ENCODE measurements around the gene NTM.

The NTM gene

DNA sequence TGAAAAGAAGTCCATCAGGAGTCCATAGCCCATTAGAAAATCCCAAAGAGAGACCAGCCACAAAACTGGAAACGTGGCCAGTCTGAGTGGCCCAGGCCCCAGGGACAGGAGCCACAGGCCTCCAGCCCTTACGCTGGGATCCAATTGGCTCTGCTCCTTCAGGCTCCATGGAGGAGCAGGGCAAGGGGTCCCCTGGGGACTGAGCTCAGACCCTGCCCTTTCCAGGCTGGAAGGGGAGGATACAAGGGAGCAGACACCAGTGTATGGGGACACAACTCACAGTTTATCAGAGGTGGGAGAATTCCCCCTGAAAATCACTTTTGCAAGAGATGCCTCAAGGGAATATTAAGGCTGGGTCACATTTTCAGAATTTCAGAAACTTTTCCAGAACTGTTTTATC is 227.5 kb downstream of the NTM start:
- Mint-ChIP-seq H3K4me1 (ENCODE audit: low read depth) (no peaks in the 10 kb centered on the region), H3K9me3 (no peaks in the 10 kb centered on the region), H3K27me3 (peaks cover 1% of the 10 kb centered on the region), H3K4me3 (no peak overlapping the region), H3K36me3 (ENCODE audit: low read depth) (no peaks in the 10 kb centered on the region), H3K27ac (no peak overlapping the region)
- intact Hi-C loops (cut with micrococcal nuclease), result no loop called here

DNA sequence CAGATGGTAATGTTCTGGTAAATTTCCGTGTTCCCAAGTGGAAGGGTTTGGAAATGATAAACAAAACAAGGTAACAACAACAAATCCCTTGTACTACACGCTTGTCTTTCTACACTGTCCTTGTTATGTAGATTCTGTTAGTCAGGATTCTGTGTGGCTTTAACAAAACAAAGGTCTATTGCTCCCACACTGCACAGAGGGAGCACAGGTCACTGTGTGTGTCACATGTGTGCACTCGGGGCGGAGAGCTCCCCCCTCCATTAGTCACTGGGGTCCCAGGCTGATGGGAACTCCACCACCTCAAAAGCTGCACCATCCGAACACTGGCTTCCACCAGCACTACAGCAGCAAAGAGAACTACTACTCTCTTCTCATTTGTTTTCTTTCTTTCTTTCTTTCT is 227.9 kb downstream of the NTM start:
- no peaks in the 10 kb centered on the region for H3K9me3 Mint-ChIP-seq
- H3K36me3 Mint-ChIP-seq (ENCODE audit: low read depth), result no peaks in the 10 kb centered on the region
- H3K4me3 Mint-ChIP-seq, result no peak overlapping the region
- peaks cover 1% of the 10 kb centered on the region for H3K27me3 Mint-ChIP-seq
- H3K4me1 Mint-ChIP-seq (ENCODE audit: low read depth), result no peaks in the 10 kb centered on the region
- intact Hi-C loops (cut with micrococcal nuclease), result no loop called here
- H3K27ac Mint-ChIP-seq, result no peak overlapping the region

DNA sequence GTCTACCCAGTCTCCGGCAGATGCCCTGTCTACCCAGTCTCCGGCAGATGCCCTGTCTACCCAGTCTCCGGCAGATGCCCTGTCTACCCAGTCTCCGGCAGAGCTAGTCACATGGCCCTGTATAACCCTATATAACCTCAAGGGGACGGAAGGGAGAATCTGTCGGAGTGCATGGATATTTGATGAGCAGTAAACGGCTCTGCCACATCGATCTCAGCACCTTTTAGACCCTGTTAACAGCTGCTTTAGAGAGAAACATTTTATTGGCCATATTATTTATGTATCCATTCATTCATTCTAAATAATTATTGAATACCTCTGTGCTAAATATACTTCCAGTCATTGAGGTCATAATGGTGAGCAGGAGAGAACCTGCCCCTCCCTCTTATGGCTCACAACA is 228.9 kb downstream of the NTM start:
- no peaks in the 10 kb centered on the region for H3K36me3 Mint-ChIP-seq (ENCODE audit: low read depth)
- intact Hi-C loops (cut with micrococcal nuclease), result no loop called here
- H3K9me3 Mint-ChIP-seq, result no peaks in the 10 kb centered on the region
- H3K27me3 Mint-ChIP-seq, result peaks cover 1% of the 10 kb centered on the region
- H3K4me1 Mint-ChIP-seq (ENCODE audit: low read depth), result no peaks in the 10 kb centered on the region
- H3K27ac Mint-ChIP-seq, result no peak overlapping the region
- H3K4me3 Mint-ChIP-seq, result no peak overlapping the region

DNA sequence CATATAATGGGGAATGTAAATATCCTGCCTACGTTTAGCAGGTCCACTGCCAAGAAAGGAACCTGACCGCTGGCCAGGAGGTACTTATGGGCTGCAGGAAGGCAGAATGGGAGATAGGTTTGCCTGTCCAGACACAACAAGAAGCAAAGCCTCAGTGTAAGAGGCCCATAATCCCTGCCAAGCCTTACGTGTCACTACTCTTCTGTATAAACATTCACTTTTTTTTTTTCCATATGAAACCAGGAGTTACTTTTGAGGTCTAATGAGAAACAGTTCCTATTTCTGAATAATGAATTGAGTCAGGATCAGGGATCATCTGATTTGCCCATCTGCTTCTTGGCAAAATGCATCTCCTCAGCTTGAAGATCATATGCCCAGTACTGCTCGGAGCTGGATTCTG is 230.2 kb downstream of the NTM start:
- no peak overlapping the region for H3K27ac Mint-ChIP-seq
- no peaks in the 10 kb centered on the region for H3K36me3 Mint-ChIP-seq (ENCODE audit: low read depth)
- intact Hi-C loops (cut with micrococcal nuclease), result no loop called here
- no peaks in the 10 kb centered on the region for H3K27me3 Mint-ChIP-seq
- no peaks in the 10 kb centered on the region for H3K4me1 Mint-ChIP-seq (ENCODE audit: low read depth)
- no peak overlapping the region for H3K4me3 Mint-ChIP-seq
- H3K9me3 Mint-ChIP-seq, result no peaks in the 10 kb centered on the region

DNA sequence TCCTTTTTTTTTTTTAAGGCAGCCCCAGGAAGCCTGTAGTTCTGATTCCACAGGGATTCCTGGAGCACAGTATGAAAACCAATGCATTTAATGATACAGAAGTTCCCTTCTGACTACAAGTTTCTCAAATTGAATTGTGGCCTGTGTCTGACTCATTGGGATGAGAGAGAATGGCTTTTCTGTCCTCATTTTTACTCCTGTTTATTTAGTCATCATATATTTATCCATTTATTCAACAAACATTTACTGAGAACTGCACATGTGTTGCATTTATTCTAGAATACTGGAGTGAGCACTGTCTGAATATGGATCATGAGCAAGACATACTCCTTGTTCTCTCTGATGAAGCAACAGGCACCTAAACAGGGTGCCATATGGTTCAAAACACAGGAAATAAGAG is 231.2 kb downstream of the NTM start:
- Mint-ChIP-seq H3K4me1 (ENCODE audit: low read depth) (no peaks in the 10 kb centered on the region), H3K36me3 (ENCODE audit: low read depth) (no peaks in the 10 kb centered on the region), H3K27ac (no peak overlapping the region), H3K4me3 (no peak overlapping the region), H3K27me3 (no peaks in the 10 kb centered on the region), H3K9me3 (no peaks in the 10 kb centered on the region)
- intact Hi-C loops (cut with micrococcal nuclease), result no loop called here

DNA sequence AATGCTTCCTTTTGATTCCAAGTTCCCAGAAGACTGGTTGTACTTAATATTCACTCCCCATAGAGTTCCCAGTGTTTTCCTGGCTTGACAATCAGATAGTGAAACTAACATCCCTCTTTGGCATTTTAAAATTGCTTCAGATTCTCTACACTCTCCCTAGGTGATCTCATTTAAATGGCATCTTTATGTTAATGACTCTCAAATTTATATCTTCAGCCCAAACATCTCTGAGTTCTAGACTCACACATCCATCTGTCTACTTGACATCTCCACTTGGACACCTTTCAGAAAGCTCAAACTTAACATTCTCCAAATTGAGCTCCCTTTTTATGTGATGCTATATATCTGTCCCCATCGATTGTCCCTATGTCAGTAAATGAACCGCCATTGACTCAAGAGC is 232.0 kb downstream of the NTM start:
- H3K36me3 Mint-ChIP-seq (ENCODE audit: low read depth), result no peaks in the 10 kb centered on the region

DNA sequence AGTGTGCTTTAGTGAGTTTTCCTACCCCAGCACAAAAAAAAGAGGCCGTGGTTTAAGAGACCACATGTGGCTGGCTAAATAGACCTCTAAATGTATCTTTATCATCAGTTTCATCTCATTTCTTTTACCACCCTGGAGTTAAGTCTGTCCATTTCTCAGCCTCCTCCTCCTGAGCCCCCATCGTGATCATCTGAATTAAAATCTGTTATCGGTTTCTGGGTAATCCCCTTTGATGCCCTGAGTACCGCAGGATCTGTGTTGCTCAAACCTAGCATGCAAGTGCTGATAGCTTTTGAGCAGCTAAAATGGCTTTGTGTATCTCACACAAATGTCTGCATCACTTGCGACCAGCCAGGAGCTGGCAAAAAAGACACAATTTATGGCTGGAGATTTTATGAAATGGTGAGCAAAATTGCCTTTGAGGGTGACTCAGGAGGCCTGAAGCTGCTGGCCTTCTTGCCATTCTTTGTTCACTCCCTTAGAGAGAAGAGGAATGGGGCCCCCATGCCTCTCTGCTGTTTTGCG is 236.5 kb downstream of the NTM start:
- no peak overlapping the region for H3K27ac Mint-ChIP-seq
- no peak overlapping the region for H3K4me3 Mint-ChIP-seq
- peaks cover 4% of the 10 kb centered on the region for H3K27me3 Mint-ChIP-seq
- intact Hi-C loops (cut with micrococcal nuclease), result no loop called here
- no peaks in the 10 kb centered on the region for H3K9me3 Mint-ChIP-seq
- H3K4me1 Mint-ChIP-seq (ENCODE audit: low read depth), result no peaks in the 10 kb centered on the region
- no peaks in the 10 kb centered on the region for H3K36me3 Mint-ChIP-seq (ENCODE audit: low read depth)

More for the DNA sequence above, 232.0 kb downstream of the NTM start:
- no peak overlapping the region for H3K4me3 Mint-ChIP-seq
- no peaks in the 10 kb centered on the region for H3K9me3 Mint-ChIP-seq
- H3K27me3 Mint-ChIP-seq, result no peaks in the 10 kb centered on the region
- intact Hi-C loops (cut with micrococcal nuclease), result no loop called here
- no peaks in the 10 kb centered on the region for H3K4me1 Mint-ChIP-seq (ENCODE audit: low read depth)
- H3K27ac Mint-ChIP-seq, result no peak overlapping the region

DNA sequence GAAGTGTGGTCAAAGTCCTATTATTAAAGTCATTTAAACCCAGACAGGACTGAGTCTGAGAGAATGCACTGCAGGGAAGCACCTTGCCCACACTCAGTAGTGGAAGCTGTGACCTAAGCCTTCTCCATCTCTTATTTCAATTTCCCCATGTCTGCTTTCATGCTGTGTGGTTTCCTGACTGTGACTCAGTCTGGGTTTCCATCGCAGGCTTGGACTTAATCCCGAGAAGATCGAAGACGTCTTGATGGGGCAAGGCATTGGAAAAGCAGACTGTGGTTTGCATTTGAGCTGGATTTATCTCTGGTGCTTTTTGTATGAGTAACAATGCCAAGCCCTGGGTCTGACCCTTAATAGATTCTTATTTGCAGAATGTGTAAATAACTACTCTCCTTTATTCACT is 238.9 kb downstream of the NTM start:
- Mint-ChIP-seq H3K4me1 (ENCODE audit: low read depth) (no peaks in the 10 kb centered on the region), H3K27me3 (peaks cover 4% of the 10 kb centered on the region), H3K9me3 (no peaks in the 10 kb centered on the region), H3K36me3 (ENCODE audit: low read depth) (no peaks in the 10 kb centered on the region), H3K27ac (no peak overlapping the region), H3K4me3 (no peak overlapping the region)
- intact Hi-C loops (cut with micrococcal nuclease), result no loop called here

DNA sequence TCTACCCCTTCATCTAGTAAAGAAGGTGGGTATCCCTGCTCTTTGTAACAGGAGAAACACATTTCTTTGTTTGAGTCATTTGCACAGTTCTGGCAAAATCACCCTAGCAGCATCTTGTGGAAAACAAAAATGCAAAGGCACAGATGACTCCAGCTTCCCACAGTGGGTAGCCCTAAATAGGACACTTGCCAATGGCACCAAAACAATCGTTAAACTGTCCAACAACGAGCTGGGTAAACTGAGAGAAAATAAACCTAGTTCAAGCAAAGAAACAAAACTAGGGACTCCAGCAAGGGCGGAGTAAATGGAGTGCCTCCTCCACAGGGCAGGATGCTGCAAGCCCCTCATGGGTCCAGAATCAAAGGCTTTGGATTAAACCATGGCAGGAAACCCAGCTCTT is 239.5 kb downstream of the NTM start:
- Mint-ChIP-seq H3K4me3 (no peak overlapping the region), H3K4me1 (ENCODE audit: low read depth) (no peaks in the 10 kb centered on the region), H3K36me3 (ENCODE audit: low read depth) (no peaks in the 10 kb centered on the region), H3K27ac (no peak overlapping the region), H3K27me3 (peaks cover 4% of the 10 kb centered on the region), H3K9me3 (no peaks in the 10 kb centered on the region)
- intact Hi-C loops (cut with micrococcal nuclease), result no loop called here

DNA sequence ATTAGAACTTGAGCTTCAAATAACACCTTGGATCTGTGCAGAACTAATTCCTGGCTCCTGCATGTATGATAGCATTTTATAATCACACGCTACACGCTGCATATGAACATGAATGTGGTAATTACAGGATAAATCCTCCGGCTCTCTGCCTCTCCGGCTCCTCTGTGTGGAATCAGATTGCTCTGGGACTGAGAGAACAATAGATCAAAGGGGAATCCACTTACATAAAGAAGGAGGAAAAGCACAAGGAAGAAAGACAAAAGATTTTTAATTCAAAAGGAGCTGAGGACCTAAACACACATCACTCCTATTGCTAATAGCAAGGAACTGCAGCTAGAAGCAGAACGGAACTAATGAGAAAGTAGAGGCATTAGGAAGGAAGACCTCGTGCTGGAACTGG is 240.9 kb downstream of the NTM start:
- H3K4me3 Mint-ChIP-seq, result no peak overlapping the region
- intact Hi-C loops (cut with micrococcal nuclease), result no loop called here
- H3K27ac Mint-ChIP-seq, result no peak overlapping the region
- peaks cover 4% of the 10 kb centered on the region for H3K27me3 Mint-ChIP-seq
- no peaks in the 10 kb centered on the region for H3K9me3 Mint-ChIP-seq
- H3K4me1 Mint-ChIP-seq (ENCODE audit: low read depth), result no peaks in the 10 kb centered on the region
- no peaks in the 10 kb centered on the region for H3K36me3 Mint-ChIP-seq (ENCODE audit: low read depth)

DNA sequence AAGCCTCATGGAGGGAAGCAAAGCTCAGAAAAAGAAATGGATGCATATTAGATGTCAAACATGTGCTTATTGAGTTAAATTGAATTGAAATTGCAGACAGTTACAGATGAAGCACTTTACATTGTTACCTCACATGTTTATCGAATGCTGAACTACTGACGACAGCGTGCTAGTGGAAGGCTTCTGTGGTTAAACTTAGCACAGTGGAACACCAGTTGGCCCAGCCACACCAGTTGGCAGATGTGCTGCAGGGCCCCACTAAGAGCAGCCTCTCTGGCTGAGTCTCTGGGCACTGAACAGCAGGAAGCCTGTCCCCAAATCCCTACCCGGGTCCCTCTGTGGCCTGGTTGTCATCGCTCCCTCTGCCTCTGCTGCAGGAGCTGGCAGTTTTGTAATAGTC is 242.1 kb downstream of the NTM start:
- Mint-ChIP-seq H3K4me3 (no peak overlapping the region), H3K9me3 (no peaks in the 10 kb centered on the region), H3K4me1 (ENCODE audit: low read depth) (no peaks in the 10 kb centered on the region), H3K27me3 (peaks cover 4% of the 10 kb centered on the region), H3K27ac (no peak overlapping the region), H3K36me3 (ENCODE audit: low read depth) (no peaks in the 10 kb centered on the region)
- intact Hi-C loops (cut with micrococcal nuclease), result no loop called here

DNA sequence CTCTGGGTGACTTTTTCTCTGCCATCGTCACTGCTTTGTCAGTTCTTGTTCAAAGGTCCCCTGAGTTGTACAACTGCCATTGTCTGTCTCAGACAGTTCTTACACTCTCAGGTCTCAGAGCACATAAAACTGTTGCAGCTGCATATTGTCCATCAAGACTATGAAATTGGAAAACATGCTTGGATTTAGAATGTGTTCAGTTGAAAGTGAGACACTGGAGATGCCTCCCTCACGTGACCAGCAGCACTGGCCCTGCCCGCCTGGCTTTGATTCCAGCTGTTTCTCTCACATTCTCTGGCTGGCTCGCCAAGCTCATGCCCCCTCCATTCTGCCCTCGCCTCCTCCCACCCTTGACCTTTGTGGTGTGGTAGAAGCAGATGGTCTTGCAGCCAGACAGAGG is 244.2 kb downstream of the NTM start:
- Mint-ChIP-seq H3K27me3 (peaks cover 4% of the 10 kb centered on the region), H3K9me3 (no peaks in the 10 kb centered on the region), H3K27ac (no peak overlapping the region), H3K4me1 (ENCODE audit: low read depth) (no peaks in the 10 kb centered on the region), H3K36me3 (ENCODE audit: low read depth) (no peaks in the 10 kb centered on the region), H3K4me3 (no peak overlapping the region)
- intact Hi-C loops (cut with micrococcal nuclease), result no loop called here

DNA sequence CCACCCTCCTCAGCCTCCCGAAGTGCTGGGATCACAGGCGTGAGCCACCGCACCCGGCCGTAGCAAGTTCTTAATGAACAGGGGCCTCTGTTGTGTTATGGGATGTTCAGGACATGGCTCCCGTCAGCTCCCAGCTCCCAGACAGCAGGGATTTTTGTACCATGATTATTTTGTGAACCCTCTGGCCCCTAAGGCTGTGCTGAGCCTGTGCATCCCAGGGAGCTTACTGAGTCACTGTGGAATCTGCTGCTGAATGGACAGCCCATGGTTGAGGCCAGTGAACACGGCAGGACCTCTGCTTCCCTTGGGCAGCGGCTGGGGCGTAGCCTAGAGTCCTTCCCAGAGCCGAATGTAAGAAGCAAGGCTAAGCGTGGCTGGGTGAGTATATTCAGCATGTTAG is 245.2 kb downstream of the NTM start:
- intact Hi-C loops (cut with micrococcal nuclease), result no loop called here
- no peaks in the 10 kb centered on the region for H3K9me3 Mint-ChIP-seq
- H3K36me3 Mint-ChIP-seq (ENCODE audit: low read depth), result no peaks in the 10 kb centered on the region
- H3K4me1 Mint-ChIP-seq (ENCODE audit: low read depth), result no peaks in the 10 kb centered on the region
- no peak overlapping the region for H3K4me3 Mint-ChIP-seq
- no peak overlapping the region for H3K27ac Mint-ChIP-seq
- H3K27me3 Mint-ChIP-seq, result peaks cover 2% of the 10 kb centered on the region

DNA sequence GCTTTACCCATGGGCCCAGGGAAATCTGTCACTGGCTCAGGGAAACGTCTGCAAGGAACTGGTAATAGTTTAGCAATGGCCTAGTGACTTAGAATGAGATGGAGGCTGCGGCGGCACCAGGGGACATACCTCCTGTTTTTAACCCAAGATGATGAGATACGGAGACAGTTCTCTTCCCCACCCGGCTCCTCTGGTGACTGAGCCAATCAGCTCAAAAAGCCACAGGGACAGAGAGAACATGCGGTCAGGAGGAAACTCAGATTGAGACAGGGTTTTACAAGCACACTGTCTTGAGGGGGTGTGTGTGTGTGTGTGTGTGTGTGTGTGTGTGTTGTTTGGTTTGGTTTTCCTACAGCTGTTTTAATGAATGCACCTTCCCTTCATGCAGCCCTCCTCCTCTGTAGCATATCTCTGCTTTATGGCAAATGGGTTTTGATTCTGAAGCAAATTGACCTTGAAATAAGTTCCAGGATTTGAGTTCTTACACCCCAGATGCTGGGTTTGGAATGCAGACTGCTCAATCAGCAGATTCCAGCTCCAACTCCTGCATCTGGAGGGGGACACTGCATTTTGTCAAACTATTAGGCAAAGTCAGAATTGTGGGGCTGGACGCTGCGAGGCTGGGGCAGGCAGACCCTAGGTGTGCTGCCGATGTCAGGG is 246.2 kb downstream of the NTM start:
- no peaks in the 10 kb centered on the region for H3K4me1 Mint-ChIP-seq (ENCODE audit: low read depth)
- no peaks in the 10 kb centered on the region for H3K9me3 Mint-ChIP-seq
- no peak overlapping the region for H3K4me3 Mint-ChIP-seq
- no peaks in the 10 kb centered on the region for H3K27me3 Mint-ChIP-seq
- H3K36me3 Mint-ChIP-seq (ENCODE audit: low read depth), result no peaks in the 10 kb centered on the region
- H3K27ac Mint-ChIP-seq, result no peak overlapping the region
- intact Hi-C loops (cut with micrococcal nuclease), result no loop called here

DNA sequence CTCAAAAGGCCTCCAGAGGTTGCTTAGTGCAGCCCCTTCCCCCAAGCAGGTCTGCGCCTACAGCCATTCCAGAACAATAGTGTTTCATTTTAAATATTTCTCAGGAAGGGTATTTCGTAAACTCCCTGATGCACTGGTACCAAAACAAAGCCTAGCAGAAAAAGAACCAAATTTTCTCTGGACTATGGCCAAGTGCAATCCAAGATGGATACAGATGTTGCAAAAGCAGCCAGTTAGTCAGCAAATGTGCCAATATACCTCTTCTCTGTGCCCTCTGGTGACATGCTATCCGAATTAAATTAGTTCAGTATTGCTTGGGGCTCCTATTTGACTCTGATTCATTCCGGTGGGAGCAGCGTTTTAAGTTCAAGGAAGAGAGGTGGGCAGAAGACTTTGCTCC is 247.8 kb downstream of the NTM start:
- intact Hi-C loops (cut with micrococcal nuclease), result no loop called here
- no peak overlapping the region for H3K4me3 Mint-ChIP-seq
- no peaks in the 10 kb centered on the region for H3K36me3 Mint-ChIP-seq (ENCODE audit: low read depth)
- no peaks in the 10 kb centered on the region for H3K27me3 Mint-ChIP-seq
- H3K27ac Mint-ChIP-seq, result no peak overlapping the region
- H3K9me3 Mint-ChIP-seq, result no peaks in the 10 kb centered on the region
- H3K4me1 Mint-ChIP-seq (ENCODE audit: low read depth), result no peaks in the 10 kb centered on the region
